Right atrium auricular region (tissue), 2 donors: ENCODE measurements around the gene TRPV2. TPM values are rescaled to one million over a fixed set of nuclear protein-coding genes. Genes with fewer than 3 reads are reported as not detected.

ENCODE experiments used
- DNase-seq: peaks from one replicate; pipeline ENCODE4 v3.0.0-alpha.2; 2019; ENCODE audit warnings: low spot score
- H3K27ac ChIP-seq, 2 donors: fragments of 200-600 bp; sonication (generic); 1 replicate in 1 of 2; 2 replicates in 1 of 2; pipeline ENCODE4 v1.5.1; 2016 to 2019
- H3K27me3 ChIP-seq, 2 donors: fragments of 200-600 bp; sonication (generic); one replicate each; pipeline versions ENCODE4 v1.5.1 to v1.6.0; 2017 to 2019
- H3K36me3 ChIP-seq: fragments of 200-600 bp; sonication (generic); one replicate; pipeline ENCODE4 v1.5.1; 2016
- H3K4me1 ChIP-seq, 2 donors: fragments of 200-600 bp; sonication (generic); one replicate each; pipeline versions ENCODE4 v1.5.1 to v1.6.0; 2017 to 2019
- H3K4me3 ChIP-seq, 2 donors: fragments of 200-600 bp; sonication (generic); 1 replicate in 1 of 2; 2 replicates in 1 of 2; pipeline ENCODE4 v1.5.1; 2017 to 2019; ENCODE audit warnings: mild to moderate bottlenecking in 1 of 2, moderate library complexity in 1 of 2
- H3K9me3 ChIP-seq, 2 donors: fragments of 200-600 bp; sonication (generic); one replicate each; pipeline ENCODE4 v1.5.1; 2019
- CTCF ChIP-seq, 2 donors: fragments of 200-600 bp; sonication (generic); IDR thresholded peaks; one replicate each; pipeline ENCODE4 v1.5.1; 2019; ENCODE audit warnings: antibody characterized with exemption in 2 of 2
- total RNA-seq, 2 donors: library from RNA; depleted of rRNA; stranded (reverse); fragments of >200 nt; gene quantifications; one replicate each; pipeline ENCODE4 v1.1.0, GENCODE V29; 2016

The TRPV2 gene
- total RNA-seq, 2 donors from 2014 or later, result 6.7 to 15.0 TPM

GRCh38 chr17:16425698-16426659, 10.6 kb downstream of the TRPV2 start:
- DNase-seq, result no peak
- H3K4me3 ChIP-seq, result no peak overlapping the region
- TF ChIP-seq CTCF (IDR thresholded peaks at IDR 0.05), result no peak
- H3K9me3 ChIP-seq, result no peaks in the 10 kb centered on the region
- no peak overlapping the region for H3K27ac ChIP-seq
- no peaks in the 10 kb centered on the region for H3K36me3 ChIP-seq
- no peaks in the 10 kb centered on the region for H3K4me1 ChIP-seq
- no peaks in the 10 kb centered on the region for H3K27me3 ChIP-seq

GRCh38 chr17:16427020-16427419, 11.6 kb downstream of the TRPV2 start:
- Histone ChIP-seq H3K4me3 (no peak overlapping the region), H3K9me3 (no peaks in the 10 kb centered on the region), H3K4me1 (no peaks in the 10 kb centered on the region), H3K27me3 (no peaks in the 10 kb centered on the region), H3K27ac (no peak overlapping the region), H3K36me3 (no peaks in the 10 kb centered on the region)
- TF ChIP-seq CTCF (IDR thresholded peaks at IDR 0.05), result no peak
- DNase-seq, result no peak

DNA sequence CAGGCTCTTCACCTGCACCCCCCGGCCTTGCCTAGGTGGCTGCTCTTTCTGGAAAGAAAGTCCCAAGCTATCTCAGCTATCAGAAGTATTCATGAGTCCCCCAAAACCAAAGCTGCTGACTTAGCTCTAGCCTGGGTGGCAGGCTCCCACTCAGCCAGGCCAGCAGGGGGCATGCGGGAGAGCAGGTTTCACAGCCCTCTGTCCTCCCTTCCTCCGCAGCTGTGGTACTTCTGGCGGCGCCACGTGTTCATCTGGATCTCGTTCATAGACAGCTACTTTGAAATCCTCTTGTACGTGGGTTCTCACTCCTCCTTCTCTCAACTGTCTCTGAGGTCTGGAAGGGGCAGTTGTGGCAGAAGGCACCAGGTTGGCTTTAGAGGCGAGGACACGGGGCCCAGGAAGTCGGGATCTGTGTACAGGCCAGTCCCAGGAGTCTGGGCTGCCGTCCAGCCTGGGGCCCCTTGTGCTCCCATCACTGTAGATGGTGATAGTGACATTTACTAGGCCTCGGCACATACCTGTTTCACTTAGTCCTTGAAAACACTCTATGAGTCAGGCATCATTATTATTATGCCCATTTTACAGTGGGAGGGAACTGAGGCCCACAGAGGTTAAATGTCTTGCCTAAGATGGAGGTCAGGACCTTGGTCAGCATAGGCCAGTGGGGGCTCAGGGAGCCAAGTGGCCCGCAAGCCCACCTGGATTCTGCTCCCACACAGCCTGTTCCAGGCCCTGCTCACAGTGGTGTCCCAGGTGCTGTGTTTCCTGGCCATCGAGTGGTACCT, 12.9 kb downstream of the TRPV2 start:
- H3K36me3 ChIP-seq, result no peaks in the 10 kb centered on the region
- H3K9me3 ChIP-seq, result no peaks in the 10 kb centered on the region
- no peaks in the 10 kb centered on the region for H3K27me3 ChIP-seq
- DNase-seq, result no peak
- H3K4me3 ChIP-seq, result no peak overlapping the region
- H3K4me1 ChIP-seq, result no peaks in the 10 kb centered on the region
- H3K27ac ChIP-seq, result no peak overlapping the region
- TF ChIP-seq CTCF (IDR thresholded peaks at IDR 0.05), result peak in 1 of 2 donors; percentile 54

DNA sequence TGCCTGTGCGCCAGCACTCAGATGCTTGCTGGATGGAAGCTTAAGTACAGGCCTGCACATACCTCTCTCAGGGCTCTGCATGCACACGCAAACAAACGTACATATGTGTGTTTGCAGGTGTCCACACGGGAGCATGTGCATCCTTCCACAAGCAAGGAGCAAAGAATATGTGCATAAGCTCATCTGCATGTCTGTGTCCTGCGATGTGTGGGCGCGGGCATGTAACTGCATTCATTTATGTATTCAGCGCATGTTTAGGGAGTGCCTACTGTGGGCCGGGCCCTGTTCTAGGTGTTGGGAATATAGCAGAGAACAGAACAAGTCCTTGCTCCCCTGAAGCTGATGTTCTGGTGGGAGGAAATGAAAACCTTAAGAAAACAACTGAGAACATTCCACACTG, 13.7 kb downstream of the TRPV2 start:
- no peaks in the 10 kb centered on the region for H3K36me3 ChIP-seq
- no peaks in the 10 kb centered on the region for H3K27me3 ChIP-seq
- H3K27ac ChIP-seq, result no peak overlapping the region
- no peak for DNase-seq
- H3K4me3 ChIP-seq, result no peak overlapping the region
- TF ChIP-seq CTCF (IDR thresholded peaks at IDR 0.05), result no peak
- no peaks in the 10 kb centered on the region for H3K9me3 ChIP-seq
- no peaks in the 10 kb centered on the region for H3K4me1 ChIP-seq

GRCh38 chr17:16430650-16431049, 15.3 kb downstream of the TRPV2 start:
- Histone ChIP-seq H3K36me3 (no peaks in the 10 kb centered on the region), H3K4me1 (no peaks in the 10 kb centered on the region), H3K27me3 (no peaks in the 10 kb centered on the region), H3K27ac (no peak overlapping the region), H3K9me3 (no peaks in the 10 kb centered on the region), H3K4me3 (no peak overlapping the region)
- no peak for DNase-seq
- no peak for TF ChIP-seq CTCF (IDR thresholded peaks at IDR 0.05)
